Upper lobe of left lung (tissue), 6 donors: ENCODE results near the gene RPUSD3. TPM values are rescaled to one million over a fixed set of nuclear protein-coding genes. Genes with fewer than 3 reads are reported as not detected.

Experiments used
- ATAC-seq, 2 donors: fragments of 200-7000 bp; cut with Tn5 transposase; one replicate each; pipeline ENCODE4 v1.9.1; 2022; ENCODE audit warnings: mild to moderate bottlenecking in 2 of 2, moderate library complexity in 2 of 2; ENCODE audit not compliant: low FRiP score in 2 of 2
- DNase-seq, 2 donors: peaks; one replicate each; pipeline ENCODE4 v3.0.0-alpha.2; 2019 to 2020
- H3K27ac ChIP-seq, 4 donors: fragments of 200-600 bp; sonication (generic); one replicate each; pipeline ENCODE4 v1.5.1; 2016 to 2019
- H3K27me3 ChIP-seq, 4 donors: fragments of 200-600 bp; sonication (generic); one replicate each; pipeline ENCODE4 v1.5.1; 2017 to 2019
- H3K36me3 ChIP-seq, 4 donors: fragments of 200-600 bp; sonication (generic); one replicate each; pipeline ENCODE4 v1.5.1; 2016 to 2019
- H3K4me1 ChIP-seq, 4 donors: fragments of 200-600 bp; sonication (generic); one replicate each; pipeline ENCODE4 v1.5.1; 2018 to 2019
- H3K4me3 ChIP-seq, 4 donors: fragments of 200-600 bp; sonication (generic); one replicate each; pipeline ENCODE4 v1.5.1; 2017 to 2019; ENCODE audit warnings: mild to moderate bottlenecking in 2 of 4, moderate library complexity in 1 of 4
- H3K9me3 ChIP-seq, 4 donors: fragments of 200-600 bp; sonication (generic); one replicate each; pipeline ENCODE4 v1.5.1; 2018 to 2019
- CTCF ChIP-seq, 6 experiments: fragments of 450-650 bp in 4 of 6; fragments of 200-600 bp in 2 of 6; sonication (generic) in 2 of 6; IDR thresholded peaks; one replicate each; pipeline ENCODE4 v1.5.1; 2016 to 2019; ENCODE audit warnings: antibody characterized with exemption in 6 of 6
- EP300 ChIP-seq, 4 donors: sonication (generic); formaldehyde crosslinking; IDR thresholded peaks; one replicate each; pipeline ENCODE4 v1.5.1; 2017; ENCODE audit warnings: antibody characterized with exemption in 4 of 4, control low read depth in 2 of 4
- POLR2A ChIP-seq, 4 donors: fragments of 450-650 bp; IDR thresholded peaks; one replicate each; pipeline ENCODE4 v1.5.1; 2016 to 2017; ENCODE audit warnings: antibody characterized with exemption in 4 of 4, mild to moderate bottlenecking in 2 of 4
- POLR2AphosphoS5 ChIP-seq, 2 donors: sonication (generic); formaldehyde crosslinking; IDR thresholded peaks; one replicate each; pipeline ENCODE4 v1.5.1; 2017; ENCODE audit warnings: antibody characterized with exemption in 2 of 2
- WGBS, 2 donors: methylation state at CpG; one replicate each; pipeline ENCODE4 v1.1.5; 2017 to 2018; 5-methylcytosine and 5-hydroxymethylcytosine counted together
- total RNA-seq, 6 donors: library from RNA; depleted of rRNA in 4 of 6; stranded (reverse); fragments of >200 nt in 4 of 6; gene quantifications; one replicate each; pipeline versions ENCODE4 v1.1.0 to v1.2.1, GENCODE V29; 2016 to 2021
- donor health status: DM: no; HTN: no; CAD: no; lungs with moderate emphysema.
- donor health status: DM: no; HTN: yes; CAD: no; lungs with severe emphysema.

The RPUSD3 gene
- total RNA-seq, 6 donors from 2014 or later, result 23.8 to 58.7 (median 34.9) TPM

GRCh38 chr3:9846231-9846630 is 2.4 kb upstream of the RPUSD3 start:
- Histone ChIP-seq H3K4me1 (peaks cover 13 to 30% (median 14%) of the 10 kb centered on the region in 4 donors), H3K36me3 (peaks cover 0 to 8% (median 3%) of the 10 kb centered on the region in 4 donors), H3K9me3 (no peaks in the 10 kb centered on the region), H3K27me3 (no peaks in the 10 kb centered on the region), H3K4me3 (no peak overlapping the region), H3K27ac (no peak overlapping the region)
- no peak for TF ChIP-seq CTCF (IDR thresholded peaks at IDR 0.05)
- TF ChIP-seq EP300 (IDR thresholded peaks at IDR 0.05), result no peak
- TF ChIP-seq POLR2AphosphoS5 (IDR thresholded peaks at IDR 0.05), result no peak
- no peak for TF ChIP-seq POLR2A (IDR thresholded peaks at IDR 0.05)
- ATAC-seq (peak in 1 of 2 donors; percentile 29), DNase-seq (no peak)
- WGBS, 2 donors, result 58 to 74% methylated on average over 6 of the region's 6 CpGs

DNA sequence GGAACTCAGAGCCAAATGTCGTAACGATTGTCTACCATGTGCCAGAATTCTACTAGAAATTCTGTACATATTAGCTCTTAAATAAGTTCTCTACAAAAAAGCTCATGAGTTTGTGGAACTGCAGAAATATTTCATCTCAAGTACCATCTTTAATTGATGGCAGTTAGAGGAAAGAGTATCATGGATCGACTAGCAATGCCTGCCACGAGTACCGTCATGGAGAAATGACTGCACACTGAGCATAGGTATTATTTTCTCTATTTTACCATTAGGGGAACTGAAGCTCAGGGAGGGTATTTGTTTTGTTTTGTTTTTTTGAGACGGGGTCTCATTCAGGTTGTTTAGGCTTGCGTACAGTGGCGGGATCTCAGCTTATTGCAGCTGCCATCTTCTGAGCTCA is 2.8 kb downstream of the RPUSD3 start:
- no peak overlapping the region for H3K4me3 ChIP-seq
- no peaks in the 10 kb centered on the region for H3K27me3 ChIP-seq
- no peaks in the 10 kb centered on the region for H3K9me3 ChIP-seq
- peaks cover 0 to 45% (median 31%) of the 10 kb centered on the region in 4 donors for H3K36me3 ChIP-seq
- ATAC-seq, result no peak
- 81 to 93% methylated on average over 8 of the region's 8 CpGs for WGBS, 2 donors
- DNase-seq, result no peak
- no peak overlapping the region for H3K27ac ChIP-seq
- H3K4me1 ChIP-seq, result peaks cover 13 to 29% (median 14%) of the 10 kb centered on the region in 4 donors
- TF ChIP-seq EP300 (IDR thresholded peaks at IDR 0.05), result no peak
- TF ChIP-seq CTCF (IDR thresholded peaks at IDR 0.05), result no peak
- no peak for TF ChIP-seq POLR2AphosphoS5 (IDR thresholded peaks at IDR 0.05)
- TF ChIP-seq POLR2A (IDR thresholded peaks at IDR 0.05), result no peak

- Histone ChIP-seq H3K36me3 (peaks cover 0 to 65% (median 48%) of the 10 kb centered on the region in 4 donors), H3K4me3 (no peak overlapping the region), H3K27me3 (no peaks in the 10 kb centered on the region), H3K9me3 (no peaks in the 10 kb centered on the region), H3K4me1 (peaks cover 9 to 19% (median 10%) of the 10 kb centered on the region in 4 donors), H3K27ac (no peak overlapping the region)
- DNase-seq (no peak), ATAC-seq (no peak)
- TF ChIP-seq POLR2AphosphoS5 (IDR thresholded peaks at IDR 0.05) (no peak), EP300 (IDR thresholded peaks at IDR 0.05) (no peak), CTCF (IDR thresholded peaks at IDR 0.05) (no peak)
- 40 to 83% methylated on average over 1 to 4 of the region's 4 CpGs for WGBS, 2 donors
These were observed 5.0 kb downstream of the RPUSD3 start for GRCh38 chr3:9838856-9839255.

- 82 to 86% methylated on average over 11 to 12 of the region's 12 CpGs for WGBS, 2 donors
- DNase-seq (no peak), ATAC-seq (no peak)
- H3K4me1 ChIP-seq, result peaks cover 5 to 14% (median 6%) of the 10 kb centered on the region in 4 donors
- no peaks in the 10 kb centered on the region for H3K27me3 ChIP-seq
- H3K4me3 ChIP-seq, result no peak overlapping the region
- no peak overlapping the region for H3K27ac ChIP-seq
- peaks cover 2 to 73% (median 56%) of the 10 kb centered on the region in 4 donors for H3K36me3 ChIP-seq
- TF ChIP-seq POLR2AphosphoS5 (IDR thresholded peaks at IDR 0.05) (no peak), EP300 (IDR thresholded peaks at IDR 0.05) (no peak), POLR2A (IDR thresholded peaks at IDR 0.05) (no peak), CTCF (IDR thresholded peaks at IDR 0.05) (no peak)
- H3K9me3 ChIP-seq, result no peaks in the 10 kb centered on the region
These were observed 5.9 kb downstream of the RPUSD3 start for GRCh38 chr3:9837701-9838582.
